ENCODE data around the gene GPR37L1.

Gene GPR37L1

GRCh38 chr1:202155478-202156021, 32.8 kb downstream of the GPR37L1 start:
- H3K9me3 ChIP-seq (ENCODE audit: severe bottlenecking), result no peaks in the 10 kb centered on the region
- no peaks in the 10 kb centered on the region for H3K27me3 ChIP-seq (ENCODE audit: insufficient read depth, low read depth, severe bottlenecking)
- no peak overlapping the region for H3K27ac ChIP-seq
- TF ChIP-seq, protein P1, sequence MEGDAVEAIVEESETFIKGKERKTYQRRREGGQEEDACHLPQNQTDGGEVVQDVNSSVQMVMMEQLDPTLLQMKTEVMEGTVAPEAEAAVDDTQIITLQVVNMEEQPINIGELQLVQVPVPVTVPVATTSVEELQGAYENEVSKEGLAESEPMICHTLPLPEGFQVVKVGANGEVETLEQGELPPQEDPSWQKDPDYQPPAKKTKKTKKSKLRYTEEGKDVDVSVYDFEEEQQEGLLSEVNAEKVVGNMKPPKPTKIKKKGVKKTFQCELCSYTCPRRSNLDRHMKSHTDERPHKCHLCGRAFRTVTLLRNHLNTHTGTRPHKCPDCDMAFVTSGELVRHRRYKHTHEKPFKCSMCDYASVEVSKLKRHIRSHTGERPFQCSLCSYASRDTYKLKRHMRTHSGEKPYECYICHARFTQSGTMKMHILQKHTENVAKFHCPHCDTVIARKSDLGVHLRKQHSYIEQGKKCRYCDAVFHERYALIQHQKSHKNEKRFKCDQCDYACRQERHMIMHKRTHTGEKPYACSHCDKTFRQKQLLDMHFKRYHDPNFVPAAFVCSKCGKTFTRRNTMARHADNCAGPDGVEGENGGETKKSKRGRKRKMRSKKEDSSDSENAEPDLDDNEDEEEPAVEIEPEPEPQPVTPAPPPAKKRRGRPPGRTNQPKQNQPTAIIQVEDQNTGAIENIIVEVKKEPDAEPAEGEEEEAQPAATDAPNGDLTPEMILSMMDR (IDR thresholded peaks at IDR 0.05; ENCODE audit: low read depth, low read length), result no peak
- no peaks in the 10 kb centered on the region for H3K36me3 ChIP-seq
- peak; percentile 28 for DNase-seq
- no peak overlapping the region for H3K4me3 ChIP-seq (ENCODE audit: low read depth, low read length)

DNA sequence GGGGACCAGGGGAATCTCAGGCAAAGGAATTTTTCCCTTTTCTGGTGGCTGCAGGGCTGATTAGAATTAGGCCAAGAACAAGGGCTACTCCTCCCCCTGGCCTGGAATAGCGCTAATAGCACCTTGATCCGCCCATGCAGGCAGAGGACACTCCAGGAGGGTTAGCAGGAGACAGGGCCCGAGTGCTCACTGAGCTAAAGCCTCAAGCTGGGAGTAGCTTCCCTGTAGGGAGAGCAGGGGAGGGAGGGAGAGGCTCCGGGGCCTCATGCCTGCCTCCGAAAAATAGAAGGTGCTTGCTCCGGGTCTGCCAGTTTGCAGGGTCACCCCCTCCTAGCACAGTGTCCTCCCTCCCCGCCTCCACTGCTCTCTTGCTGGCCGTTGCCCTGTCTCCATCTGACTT, 33.9 kb downstream of the GPR37L1 start:
- Histone ChIP-seq H3K9me3 (ENCODE audit: severe bottlenecking) (no peaks in the 10 kb centered on the region), H3K36me3 (no peaks in the 10 kb centered on the region), H3K4me3 (ENCODE audit: low read depth, low read length) (no peak overlapping the region), H3K27me3 (ENCODE audit: insufficient read depth, low read depth, severe bottlenecking) (no peaks in the 10 kb centered on the region), H3K27ac (peak overlapping the region; percentile 15)
- DNase-seq, result peak; percentile 88
- TF ChIP-seq, protein P1 (IDR thresholded peaks at IDR 0.05; ENCODE audit: low read depth, low read length), result peak; percentile 16; the same call in 1 of the 2 replicates

- TF ChIP-seq, protein P1 (IDR thresholded peaks at IDR 0.05; ENCODE audit: low read depth, low read length), result no peak
- H3K9me3 ChIP-seq (ENCODE audit: severe bottlenecking), result no peaks in the 10 kb centered on the region
- H3K27me3 ChIP-seq (ENCODE audit: insufficient read depth, low read depth, severe bottlenecking), result no peaks in the 10 kb centered on the region
- no peaks in the 10 kb centered on the region for H3K36me3 ChIP-seq
- no peak overlapping the region for H3K4me3 ChIP-seq (ENCODE audit: low read depth, low read length)
- DNase-seq, result no peak
- no peak overlapping the region for H3K27ac ChIP-seq
Observed at GRCh38 chr1:202157945-202158344, 35.2 kb downstream of the GPR37L1 start.

DNA sequence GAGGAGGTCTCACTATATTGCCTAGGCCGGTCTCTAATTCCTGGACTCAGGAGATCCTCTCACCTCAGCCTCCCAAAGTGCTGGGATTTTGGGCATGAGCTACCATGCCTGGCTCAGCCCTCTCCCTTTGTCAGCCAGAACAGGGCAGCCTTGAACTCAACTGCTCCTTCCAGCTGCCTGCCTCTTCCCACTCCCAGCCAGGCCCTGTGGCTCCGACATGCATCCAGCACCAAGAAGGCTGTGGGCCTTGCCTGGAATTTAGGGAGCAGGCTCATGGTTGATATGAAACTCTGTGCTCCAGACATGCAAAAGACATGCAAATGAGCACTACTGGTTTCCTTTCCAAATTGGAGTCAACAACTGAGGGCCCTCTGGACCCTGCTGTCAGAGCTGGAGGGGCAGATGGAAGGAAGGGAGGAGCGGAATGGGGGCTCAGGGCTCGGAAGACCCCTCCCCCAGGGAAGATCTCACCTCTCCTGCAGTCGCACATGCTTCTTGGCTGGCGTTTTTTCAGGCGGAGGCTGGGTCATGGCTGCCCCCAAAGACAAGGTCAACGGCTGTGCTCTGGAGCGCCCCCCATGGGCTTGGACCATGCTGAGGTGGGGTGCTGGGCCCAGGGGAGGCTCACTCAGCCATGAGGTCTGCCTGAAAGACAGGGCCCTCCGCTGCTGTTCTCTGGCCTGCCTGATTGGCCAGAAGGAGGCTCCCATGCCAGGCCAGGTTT, 36.3 kb downstream of the GPR37L1 start:
- Histone ChIP-seq H3K27me3 (ENCODE audit: insufficient read depth, low read depth, severe bottlenecking) (no peaks in the 10 kb centered on the region), H3K9me3 (ENCODE audit: severe bottlenecking) (no peaks in the 10 kb centered on the region), H3K27ac (no peak overlapping the region), H3K4me3 (ENCODE audit: low read depth, low read length) (no peak overlapping the region), H3K36me3 (no peaks in the 10 kb centered on the region)
- TF ChIP-seq, protein P1 (IDR thresholded peaks at IDR 0.05; ENCODE audit: low read depth, low read length), result peak; percentile 62
- peak; percentile 42 for DNase-seq

- H3K27ac ChIP-seq, result no peak overlapping the region
- TF ChIP-seq, protein P1 (IDR thresholded peaks at IDR 0.05; ENCODE audit: low read depth, low read length), result no peak
- H3K9me3 ChIP-seq (ENCODE audit: severe bottlenecking), result no peaks in the 10 kb centered on the region
- H3K36me3 ChIP-seq, result no peaks in the 10 kb centered on the region
- H3K27me3 ChIP-seq (ENCODE audit: insufficient read depth, low read depth, severe bottlenecking), result no peaks in the 10 kb centered on the region
- no peak for DNase-seq
- no peak overlapping the region for H3K4me3 ChIP-seq (ENCODE audit: low read depth, low read length)
Observed at GRCh38 chr1:202159534-202160371, 37.0 kb downstream of the GPR37L1 start.

Data from WERI-Rb-1 (cell line).